Measurements from ENCODE around the gene TNKS2. TPM values are rescaled to one million over a fixed set of nuclear protein-coding genes. Genes with fewer than 3 reads are reported as not detected.
A peak's percentile ranks its signal among the peaks of the same experiment; 100 is the strongest.

TNKS2 gene
- total and polyA plus RNA-seq, 2 of the 13 experiments (the other 11 are each of a cell fraction or from before 2014, with no cell fraction given) = 15.2 to 19.4 TPM

GRCh38 chr10:91797874-91798648 lies at the start of gene TNKS2 (continued):
- TF ChIP-seq ARID4A (CRISPR knock-in tag; IDR thresholded peaks at IDR 0.05; ENCODE audit: borderline replicate concordance) (peak; percentile 79), KDM6A (CRISPR knock-in tag; IDR thresholded peaks at IDR 0.05; ENCODE audit: low read depth) (0 out of 2 replicates have a peak, but pooled peaks have one; percentile 30), ZNF251 (CRISPR knock-in tag; IDR thresholded peaks at IDR 0.05) (no peak), TMF1 (CRISPR knock-in tag; IDR thresholded peaks at IDR 0.05; ENCODE audit: low read depth) (peak; percentile 89), UBTF (CRISPR knock-in tag; IDR thresholded peaks at IDR 0.05) (peak; percentile 83; the same call in 1 of the 2 replicates), ZNF296 (CRISPR knock-in tag; conservative IDR thresholded peaks at IDR 0.05) (no peak), POLR2G (IDR thresholded peaks at IDR 0.05; ENCODE audit: low read depth, low read length) (peak; percentile 86), XRCC5 (optimal IDR thresholded peaks at IDR 0.05; ENCODE audit: low read length) (peak; percentile 28), POLR2A (IDR thresholded peaks at IDR 0.05; ENCODE audit: insufficient read depth in 1 of 2, low read depth in 2 of 2, low read length in 2 of 2) (peak; percentile 86), ARNT (IDR thresholded peaks at IDR 0.05) (no peak), ZNF549 (CRISPR knock-in tag; IDR thresholded peaks at IDR 0.05) (0 out of 2 replicates have a peak, but pooled peaks have one; percentile 18), ZNF776 (CRISPR knock-in tag; IDR thresholded peaks at IDR 0.05) (peak; percentile 91)
- TF ChIP-seq, protein P1, sequence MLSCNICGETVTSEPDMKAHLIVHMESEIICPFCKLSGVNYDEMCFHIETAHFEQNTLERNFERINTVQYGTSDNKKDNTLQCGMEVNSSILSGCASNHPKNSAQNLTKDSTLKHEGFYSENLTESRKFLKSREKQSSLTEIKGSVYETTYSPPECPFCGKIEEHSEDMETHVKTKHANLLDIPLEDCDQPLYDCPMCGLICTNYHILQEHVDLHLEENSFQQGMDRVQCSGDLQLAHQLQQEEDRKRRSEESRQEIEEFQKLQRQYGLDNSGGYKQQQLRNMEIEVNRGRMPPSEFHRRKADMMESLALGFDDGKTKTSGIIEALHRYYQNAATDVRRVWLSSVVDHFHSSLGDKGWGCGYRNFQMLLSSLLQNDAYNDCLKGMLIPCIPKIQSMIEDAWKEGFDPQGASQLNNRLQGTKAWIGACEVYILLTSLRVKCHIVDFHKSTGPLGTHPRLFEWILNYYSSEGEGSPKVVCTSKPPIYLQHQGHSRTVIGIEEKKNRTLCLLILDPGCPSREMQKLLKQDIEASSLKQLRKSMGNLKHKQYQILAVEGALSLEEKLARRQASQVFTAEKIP (CRISPR knock-in tag; IDR thresholded peaks at IDR 0.05; ENCODE audit: borderline replicate concordance) = no peak
- TF ChIP-seq, protein P2, sequence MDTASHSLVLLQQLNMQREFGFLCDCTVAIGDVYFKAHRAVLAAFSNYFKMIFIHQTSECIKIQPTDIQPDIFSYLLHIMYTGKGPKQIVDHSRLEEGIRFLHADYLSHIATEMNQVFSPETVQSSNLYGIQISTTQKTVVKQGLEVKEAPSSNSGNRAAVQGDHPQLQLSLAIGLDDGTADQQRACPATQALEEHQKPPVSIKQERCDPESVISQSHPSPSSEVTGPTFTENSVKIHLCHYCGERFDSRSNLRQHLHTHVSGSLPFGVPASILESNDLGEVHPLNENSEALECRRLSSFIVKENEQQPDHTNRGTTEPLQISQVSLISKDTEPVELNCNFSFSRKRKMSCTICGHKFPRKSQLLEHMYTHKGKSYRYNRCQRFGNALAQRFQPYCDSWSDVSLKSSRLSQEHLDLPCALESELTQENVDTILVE (CRISPR knock-in tag; IDR thresholded peaks at IDR 0.05) = peak; percentile 86
- TF ChIP-seq, protein P3, sequence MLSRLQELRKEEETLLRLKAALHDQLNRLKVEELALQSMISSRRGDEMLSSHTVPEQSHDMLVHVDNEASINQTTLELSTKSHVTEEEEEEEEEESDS (CRISPR knock-in tag; IDR thresholded peaks at IDR 0.05; ENCODE audit: borderline replicate concordance) = 0 out of 2 replicates have a peak, but pooled peaks have one; percentile 41
- TF ChIP-seq, protein P4, sequence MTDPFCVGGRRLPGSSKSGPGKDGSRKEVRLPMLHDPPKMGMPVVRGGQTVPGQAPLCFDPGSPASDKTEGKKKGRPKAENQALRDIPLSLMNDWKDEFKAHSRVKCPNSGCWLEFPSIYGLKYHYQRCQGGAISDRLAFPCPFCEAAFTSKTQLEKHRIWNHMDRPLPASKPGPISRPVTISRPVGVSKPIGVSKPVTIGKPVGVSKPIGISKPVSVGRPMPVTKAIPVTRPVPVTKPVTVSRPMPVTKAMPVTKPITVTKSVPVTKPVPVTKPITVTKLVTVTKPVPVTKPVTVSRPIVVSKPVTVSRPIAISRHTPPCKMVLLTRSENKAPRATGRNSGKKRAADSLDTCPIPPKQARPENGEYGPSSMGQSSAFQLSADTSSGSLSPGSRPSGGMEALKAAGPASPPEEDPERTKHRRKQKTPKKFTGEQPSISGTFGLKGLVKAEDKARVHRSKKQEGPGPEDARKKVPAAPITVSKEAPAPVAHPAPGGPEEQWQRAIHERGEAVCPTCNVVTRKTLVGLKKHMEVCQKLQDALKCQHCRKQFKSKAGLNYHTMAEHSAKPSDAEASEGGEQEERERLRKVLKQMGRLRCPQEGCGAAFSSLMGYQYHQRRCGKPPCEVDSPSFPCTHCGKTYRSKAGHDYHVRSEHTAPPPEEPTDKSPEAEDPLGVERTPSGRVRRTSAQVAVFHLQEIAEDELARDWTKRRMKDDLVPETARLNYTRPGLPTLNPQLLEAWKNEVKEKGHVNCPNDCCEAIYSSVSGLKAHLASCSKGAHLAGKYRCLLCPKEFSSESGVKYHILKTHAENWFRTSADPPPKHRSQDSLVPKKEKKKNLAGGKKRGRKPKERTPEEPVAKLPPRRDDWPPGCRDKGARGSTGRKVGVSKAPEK (CRISPR knock-in tag; IDR thresholded peaks at IDR 0.05; ENCODE audit: borderline replicate concordance) = no peak
